Skin of body (tissue), 2 donors: ENCODE measurements around the gene SLC37A1. TPM values are rescaled to one million over a fixed set of nuclear protein-coding genes. Genes with fewer than 3 reads are reported as not detected.
"Not testable (repeated sequence)": the region's sequence is repeated elsewhere in the genome, so short reads cannot be mapped to it uniquely, and the experiment has no call there.

Source experiments
- DNase-seq: peaks from one replicate; lab custom pipeline; 2025; lab: John Stamatoyannopoulos, UW
- total RNA-seq: library from RNA; depleted of rRNA; stranded (reverse); fragments of >200 nt; gene quantifications from one replicate; pipeline ENCODE4 v1.2.3, GENCODE V29; 2014

The SLC37A1 gene
- total RNA-seq, 1 donor from 2014 or later: 3.9 TPM

GRCh38 chr21:42615924-42616323 is 102.3 kb downstream of the SLC37A1 start:
- DNase-seq: no peak

GRCh38 chr21:42616446-42616845 is 102.8 kb downstream of the SLC37A1 start:
- DNase-seq: no peak

- DNase-seq: no peak
These were observed 103.3 kb downstream of the SLC37A1 start for GRCh38 chr21:42616941-42617340.

GRCh38 chr21:42617486-42617885 is 103.8 kb downstream of the SLC37A1 start:
- DNase-seq: no peak

- no peak for DNase-seq
These were observed 105.1 kb downstream of the SLC37A1 start for GRCh38 chr21:42618707-42619102.

- DNase-seq: no peak
These were observed 105.5 kb downstream of the SLC37A1 start for GRCh38 chr21:42619166-42619565.

GRCh38 chr21:42619841-42620240 is 106.2 kb downstream of the SLC37A1 start:
- DNase-seq: no peak

- no peak for DNase-seq
These were observed 107.6 kb downstream of the SLC37A1 start for GRCh38 chr21:42621166-42621818.

- DNase-seq: no peak
These were observed 108.1 kb downstream of the SLC37A1 start for GRCh38 chr21:42621819-42622177.

- no peak for DNase-seq
These were observed 108.6 kb downstream of the SLC37A1 start for GRCh38 chr21:42622284-42622683.

- DNase-seq: no peak
These were observed 110.0 kb downstream of the SLC37A1 start for GRCh38 chr21:42623694-42624093.

GRCh38 chr21:42624095-42624790 is 110.6 kb downstream of the SLC37A1 start:
- no peak for DNase-seq

GRCh38 chr21:42624936-42625335 is 111.3 kb downstream of the SLC37A1 start:
- DNase-seq: no peak

- no peak for DNase-seq
These were observed 112.5 kb downstream of the SLC37A1 start for GRCh38 chr21:42626171-42626570.

GRCh38 chr21:42627527-42628289 is 114.1 kb downstream of the SLC37A1 start:
- DNase-seq: no peak

GRCh38 chr21:42628466-42629061 is 114.9 kb downstream of the SLC37A1 start:
- DNase-seq: not testable (repeated sequence)

GRCh38 chr21:42629933-42630589 is 116.4 kb downstream of the SLC37A1 start:
- DNase-seq: no peak

GRCh38 chr21:42630626-42631025 is 117.0 kb downstream of the SLC37A1 start:
- DNase-seq: no peak
